Stomach smooth muscle (tissue), 2 donors: ENCODE results near the gene ZBED2.

Experiments
- H3K27ac ChIP-seq: one replicate; pipeline ENCODE4 v1.7.0; 2013; ENCODE audit warnings: mild to moderate bottlenecking, low read length, inconsistent platforms
- H3K27me3 ChIP-seq, 2 donors: one replicate each; pipeline ENCODE4 v1.7.0; 2013; ENCODE audit warnings: low read length in 2 of 2; ENCODE audit not compliant: insufficient read depth in 2 of 2, control insufficient read depth in 1 of 2
- H3K36me3 ChIP-seq, 2 donors: one replicate each; pipeline ENCODE4 v1.7.0; 2013; ENCODE audit warnings: low read length in 2 of 2; ENCODE audit not compliant: control insufficient read depth in 2 of 2, insufficient read depth in 2 of 2
- H3K4me1 ChIP-seq: one replicate; pipeline ENCODE4 v1.7.0; 2013; ENCODE audit warnings: low read length; ENCODE audit not compliant: control insufficient read depth, insufficient read depth
- H3K4me3 ChIP-seq, 2 donors: one replicate each; pipeline ENCODE4 v1.7.0; 2013; ENCODE audit warnings: low read length in 2 of 2
- H3K9ac ChIP-seq, 2 donors: one replicate each; pipeline ENCODE4 v1.7.0; 2013; ENCODE audit warnings: low read length in 2 of 2, mild to moderate bottlenecking in 1 of 2
- H3K9me3 ChIP-seq, 2 donors: one replicate each; pipeline ENCODE4 v1.7.0; 2013; ENCODE audit warnings: low read length in 2 of 2; ENCODE audit not compliant: control insufficient read depth in 2 of 2
- donor health status: healthy.
- donor health status: Pancreatic carcinoma.

The ZBED2 gene

DNA sequence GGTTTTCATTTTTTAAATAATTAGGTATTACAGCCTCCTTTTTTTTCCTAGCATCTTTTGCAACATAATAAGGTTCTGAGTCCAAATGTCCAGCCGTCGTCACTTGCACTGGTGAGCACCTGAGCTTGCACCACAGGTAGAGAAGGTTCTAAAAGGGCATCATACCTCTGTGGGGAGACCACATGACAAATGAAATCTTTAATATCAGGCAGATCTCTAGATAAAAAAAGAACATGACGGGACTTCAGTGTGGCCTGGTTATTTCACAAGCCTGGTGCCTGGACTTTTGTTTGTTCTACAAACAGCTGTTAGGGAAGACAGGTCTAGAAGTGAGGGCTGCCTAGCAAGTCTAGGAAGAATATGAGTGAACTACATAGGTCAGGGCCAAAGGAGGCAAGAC lies 3.6 kb downstream of the ZBED2 start:
- Histone ChIP-seq H3K9me3 (peaks cover 0 to 3% of the 10 kb centered on the region in 2 donors), H3K27me3 (no peaks in the 10 kb centered on the region), H3K4me3 (no peak overlapping the region), H3K36me3 (no peaks in the 10 kb centered on the region), H3K9ac (no peak overlapping the region), H3K27ac (no peak overlapping the region), H3K4me1 (no peaks in the 10 kb centered on the region)

DNA sequence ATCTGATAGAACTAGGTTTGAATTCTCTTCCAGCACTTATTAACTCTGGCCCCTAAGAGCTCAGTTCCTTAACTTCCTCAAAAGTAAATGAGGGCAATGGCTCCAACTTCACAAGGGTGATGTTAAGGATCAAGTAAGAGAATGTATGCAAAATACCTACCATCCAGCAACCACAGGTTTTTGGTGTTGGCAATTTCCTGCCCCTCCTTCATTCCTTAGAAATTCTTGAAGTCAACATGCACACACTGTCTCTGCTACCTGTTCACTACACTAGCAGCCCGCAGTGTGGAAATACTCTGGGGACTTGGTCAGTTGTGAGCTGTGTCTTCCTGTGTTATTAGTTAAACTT lies 5.0 kb downstream of the ZBED2 start:
- Histone ChIP-seq H3K36me3 (no peaks in the 10 kb centered on the region), H3K9ac (no peak overlapping the region), H3K27me3 (no peaks in the 10 kb centered on the region), H3K4me3 (no peak overlapping the region), H3K4me1 (no peaks in the 10 kb centered on the region), H3K9me3 (peaks cover 0 to 3% of the 10 kb centered on the region in 2 donors), H3K27ac (no peak overlapping the region)

DNA sequence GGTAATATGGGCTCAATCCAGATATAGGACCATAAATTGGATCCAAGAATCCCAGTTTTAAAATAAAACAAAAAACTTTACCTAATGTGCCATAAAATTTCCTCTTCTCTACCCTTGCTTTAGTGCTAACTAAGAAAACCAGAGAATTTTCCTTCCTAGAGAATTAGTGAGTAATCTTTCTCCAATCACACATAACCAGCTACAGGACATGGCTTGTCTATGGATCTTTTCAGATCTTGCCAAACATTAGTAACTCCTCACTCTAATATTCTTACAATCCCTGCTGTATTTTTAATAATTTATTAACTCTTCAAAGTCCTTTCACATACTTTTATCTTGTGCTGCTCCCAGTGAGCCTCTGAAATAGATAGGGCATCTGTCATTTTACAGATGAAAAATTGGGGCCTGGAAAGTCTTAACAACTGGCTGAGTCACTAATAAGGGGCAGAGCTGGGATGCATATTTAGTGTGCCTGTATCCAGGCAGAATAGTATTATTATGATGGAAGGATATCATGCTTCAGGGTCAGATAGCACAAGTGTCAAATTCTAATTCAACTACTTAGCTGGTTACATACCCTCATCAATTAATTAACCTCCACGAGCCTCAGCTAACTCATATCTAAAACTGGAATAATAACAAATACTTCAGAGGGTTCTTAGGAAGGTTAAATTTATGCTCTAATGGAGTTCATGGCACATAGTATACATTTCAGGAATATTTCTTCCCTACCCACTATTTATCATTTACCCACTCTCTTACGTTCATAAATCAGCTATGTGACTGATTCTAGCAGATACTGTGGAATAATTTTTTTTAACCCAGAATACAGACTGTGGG lies 5.6 kb downstream of the ZBED2 start:
- no peak overlapping the region for H3K27ac ChIP-seq

DNA sequence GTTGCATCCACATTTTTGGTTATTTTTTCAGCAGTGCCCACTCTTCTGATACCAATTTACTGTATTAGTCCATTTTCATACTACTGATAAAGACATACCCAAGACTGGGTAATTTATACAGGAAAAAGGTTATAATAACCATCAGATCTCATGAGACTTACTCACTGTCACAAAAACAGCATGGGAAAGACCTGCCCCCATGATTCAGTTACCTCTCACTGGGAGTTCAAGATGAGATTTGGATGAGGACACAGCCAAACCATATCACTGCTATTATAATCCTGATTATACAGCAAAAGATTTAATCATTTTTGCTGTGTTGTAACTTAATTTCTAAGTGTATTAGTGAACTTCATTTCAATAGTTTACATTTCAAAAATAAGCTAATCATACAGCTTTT lies 6.6 kb downstream of the ZBED2 start:
- no peaks in the 10 kb centered on the region for H3K36me3 ChIP-seq
- no peak overlapping the region for H3K9ac ChIP-seq
- no peaks in the 10 kb centered on the region for H3K4me1 ChIP-seq
- H3K27ac ChIP-seq, result no peak overlapping the region
- no peak overlapping the region for H3K4me3 ChIP-seq
- peaks cover 0 to 3% of the 10 kb centered on the region in 2 donors for H3K9me3 ChIP-seq
- H3K27me3 ChIP-seq, result no peaks in the 10 kb centered on the region

More for the DNA sequence above, 5.6 kb downstream of the ZBED2 start:
- no peaks in the 10 kb centered on the region for H3K27me3 ChIP-seq
- no peaks in the 10 kb centered on the region for H3K4me1 ChIP-seq
- peaks cover 0 to 3% of the 10 kb centered on the region in 2 donors for H3K9me3 ChIP-seq
- H3K36me3 ChIP-seq, result no peaks in the 10 kb centered on the region
- no peak overlapping the region for H3K9ac ChIP-seq
- H3K4me3 ChIP-seq, result no peak overlapping the region

DNA sequence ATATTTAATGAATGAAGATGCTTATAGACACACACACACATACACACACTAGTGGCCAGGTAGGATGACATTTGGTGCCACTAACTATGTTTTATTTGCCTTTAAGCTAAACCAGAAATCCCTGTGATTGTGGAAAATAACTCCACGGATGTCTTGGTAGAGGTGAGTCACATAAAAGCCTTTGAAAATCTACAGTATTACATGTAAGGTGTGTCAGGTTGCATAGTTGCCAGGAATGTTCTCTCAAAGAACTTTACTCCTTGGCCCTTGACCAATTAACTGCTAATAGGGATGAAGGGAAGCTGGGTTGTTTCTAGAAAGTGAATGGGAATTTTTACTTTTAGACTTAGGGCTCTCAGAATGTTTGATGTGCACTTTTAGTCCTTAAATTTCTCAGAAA lies 9.9 kb downstream of the ZBED2 start:
- no peak overlapping the region for H3K4me3 ChIP-seq
- H3K9ac ChIP-seq, result no peak overlapping the region
- H3K27ac ChIP-seq, result no peak overlapping the region
- H3K36me3 ChIP-seq, result no peaks in the 10 kb centered on the region
- H3K9me3 ChIP-seq, result peaks cover 0 to 3% of the 10 kb centered on the region in 2 donors
- no peaks in the 10 kb centered on the region for H3K27me3 ChIP-seq
- H3K4me1 ChIP-seq, result no peaks in the 10 kb centered on the region

DNA sequence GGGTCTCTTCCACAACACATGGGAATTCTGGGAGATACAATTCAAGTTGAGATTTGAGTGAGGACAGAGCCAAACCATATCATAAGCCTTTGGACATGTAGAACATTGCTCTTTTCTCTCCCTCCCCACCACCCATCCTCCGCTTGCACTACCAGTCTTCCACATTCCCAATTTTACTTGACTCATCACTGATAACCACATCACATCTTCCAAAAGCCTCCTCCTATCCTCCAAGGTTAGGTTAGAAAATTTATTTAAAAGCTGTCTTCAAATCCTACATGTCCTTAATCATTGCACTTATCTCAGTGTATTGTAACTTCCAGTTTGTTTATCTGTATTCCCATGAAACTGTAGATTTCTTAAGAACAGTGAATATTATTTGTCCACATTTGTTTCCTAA lies 10.4 kb downstream of the ZBED2 start:
- Histone ChIP-seq H3K9ac (no peak overlapping the region), H3K4me3 (no peak overlapping the region), H3K4me1 (no peaks in the 10 kb centered on the region), H3K9me3 (peaks cover 0 to 3% of the 10 kb centered on the region in 2 donors), H3K27ac (no peak overlapping the region), H3K36me3 (no peaks in the 10 kb centered on the region), H3K27me3 (no peaks in the 10 kb centered on the region)

DNA sequence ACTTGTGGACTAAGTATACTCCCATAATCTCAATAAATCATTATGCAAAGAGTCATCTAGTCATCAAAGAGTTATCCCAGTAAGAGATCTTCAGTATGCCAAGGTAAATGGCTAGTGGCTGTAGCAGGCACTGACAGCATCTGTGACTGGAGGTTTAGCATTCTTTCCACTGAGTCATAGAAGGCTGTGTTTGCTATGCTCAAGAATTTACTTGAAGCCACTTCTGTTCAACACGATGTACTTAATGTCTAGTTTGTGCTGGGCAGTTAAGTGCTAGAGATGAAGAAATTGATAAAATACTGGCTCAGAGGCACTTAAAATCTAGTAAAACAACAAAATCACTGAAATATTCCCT lies 13.0 kb downstream of the ZBED2 start:
- no peak overlapping the region for H3K27ac ChIP-seq
- no peak overlapping the region for H3K4me3 ChIP-seq
- H3K36me3 ChIP-seq, result no peaks in the 10 kb centered on the region
- H3K9ac ChIP-seq, result no peak overlapping the region
- no peaks in the 10 kb centered on the region for H3K4me1 ChIP-seq
- no peaks in the 10 kb centered on the region for H3K27me3 ChIP-seq
- no peaks in the 10 kb centered on the region for H3K9me3 ChIP-seq

DNA sequence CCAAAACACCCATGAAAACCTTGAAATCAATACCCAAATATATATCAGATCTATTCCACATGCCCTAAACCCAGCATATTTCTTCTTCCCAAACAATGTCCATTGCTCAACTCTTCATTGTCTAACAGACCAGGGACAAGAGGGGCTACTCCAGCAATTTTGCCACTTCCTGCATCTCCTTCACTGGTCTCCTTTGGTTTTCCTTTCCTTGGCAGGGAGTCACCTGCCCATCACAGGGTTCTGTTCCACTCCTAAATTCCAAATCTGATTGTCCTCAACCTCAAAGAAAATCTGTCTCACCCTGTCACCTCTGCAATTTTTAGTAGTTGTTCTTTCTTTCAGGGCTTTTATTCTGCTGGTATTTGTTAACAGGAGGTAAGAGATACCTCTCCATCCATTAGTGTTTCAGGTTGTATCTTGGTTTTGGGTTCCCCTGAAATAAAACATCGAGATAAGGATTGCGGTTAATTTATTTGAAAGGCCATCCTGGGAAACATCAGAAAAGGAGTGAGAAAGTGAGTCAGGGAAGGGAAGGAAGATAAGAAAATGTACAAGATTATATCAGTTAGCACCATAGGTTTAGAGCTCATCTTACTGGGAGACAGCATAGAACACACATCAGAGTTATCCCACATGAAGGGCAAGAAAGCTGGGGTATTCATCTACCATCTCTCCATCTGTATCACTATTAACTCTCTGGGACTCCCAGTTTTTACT lies 13.6 kb downstream of the ZBED2 start:
- no peaks in the 10 kb centered on the region for H3K4me1 ChIP-seq
- no peaks in the 10 kb centered on the region for H3K27me3 ChIP-seq
- H3K36me3 ChIP-seq, result no peaks in the 10 kb centered on the region
- no peaks in the 10 kb centered on the region for H3K9me3 ChIP-seq
- no peak overlapping the region for H3K27ac ChIP-seq
- H3K9ac ChIP-seq, result no peak overlapping the region
- H3K4me3 ChIP-seq, result no peak overlapping the region

DNA sequence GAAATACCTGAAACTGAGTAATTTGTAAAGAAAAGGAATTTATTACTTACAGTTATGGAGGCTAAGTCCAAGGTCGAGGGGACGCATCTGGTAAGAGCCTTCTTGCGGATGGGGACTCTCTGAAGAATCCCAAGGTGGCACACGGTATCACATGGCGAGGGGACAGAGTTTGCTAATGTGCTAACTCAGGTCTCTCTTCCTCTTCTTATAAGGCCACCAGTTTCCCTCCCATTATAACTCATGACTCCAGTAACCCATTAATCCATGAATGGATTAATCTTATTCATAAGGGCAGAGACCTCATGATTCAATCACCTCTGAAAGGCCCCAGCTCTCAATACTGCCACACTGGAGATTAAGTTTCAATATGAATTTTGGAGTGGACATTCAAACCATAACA lies 15.7 kb downstream of the ZBED2 start:
- no peak overlapping the region for H3K4me3 ChIP-seq
- no peaks in the 10 kb centered on the region for H3K4me1 ChIP-seq
- H3K9me3 ChIP-seq, result no peaks in the 10 kb centered on the region
- H3K36me3 ChIP-seq, result no peaks in the 10 kb centered on the region
- H3K9ac ChIP-seq, result no peak overlapping the region
- no peak overlapping the region for H3K27ac ChIP-seq
- H3K27me3 ChIP-seq, result no peaks in the 10 kb centered on the region

DNA sequence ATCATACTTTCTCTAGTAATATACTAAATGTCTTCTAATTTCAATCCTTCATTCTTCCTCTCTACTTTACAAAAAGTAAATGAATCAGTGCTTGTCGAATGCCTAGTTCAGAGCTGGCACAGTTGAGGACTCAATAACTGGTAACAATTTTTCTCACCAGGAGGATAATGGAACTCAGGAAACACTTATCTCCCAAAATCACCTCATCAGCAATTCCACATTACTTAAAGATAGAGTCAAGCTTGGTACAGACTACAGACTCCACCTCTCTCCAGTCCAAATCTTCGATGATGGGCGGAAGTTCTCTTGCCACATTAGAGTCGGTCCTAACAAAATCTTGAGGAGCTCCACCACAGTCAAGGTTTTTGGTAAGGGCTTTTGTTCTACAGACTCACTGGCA lies 16.3 kb downstream of the ZBED2 start:
- Histone ChIP-seq H3K4me3 (no peak overlapping the region), H3K9me3 (no peaks in the 10 kb centered on the region), H3K9ac (no peak overlapping the region), H3K4me1 (no peaks in the 10 kb centered on the region), H3K27ac (no peak overlapping the region), H3K27me3 (no peaks in the 10 kb centered on the region), H3K36me3 (no peaks in the 10 kb centered on the region)
